Activated naive CD4-positive, alpha-beta T cell treated with anti-CD3 and anti-CD28 coated beads, Interleukin-2, amount 50 U/mL, for 24 hours (primary cell): ENCODE data around the gene NCOA3.
"Not testable (repeated sequence)": the region's sequence is repeated elsewhere in the genome, so short reads cannot be mapped to it uniquely, and the experiment has no call there.

ENCODE experiments used
- H3K27ac Mint-ChIP-seq: one replicate; pipeline ENCODE4 v1.8.0; 2021; ENCODE audit warnings: mild to moderate bottlenecking, mixed read lengths
- H3K27me3 Mint-ChIP-seq: one replicate; pipeline ENCODE4 v1.8.0; 2021; ENCODE audit warnings: mixed read lengths
- H3K36me3 Mint-ChIP-seq: one replicate; pipeline ENCODE4 v1.8.0; 2021; ENCODE audit warnings: mixed read lengths
- H3K4me1 Mint-ChIP-seq: one replicate; pipeline ENCODE4 v1.8.0; 2021; ENCODE audit warnings: mixed read lengths
- H3K4me3 Mint-ChIP-seq: one replicate; pipeline ENCODE4 v1.8.0; 2021; ENCODE audit warnings: mild to moderate bottlenecking, mixed read lengths
- H3K9me3 Mint-ChIP-seq: one replicate; pipeline ENCODE4 v1.8.0; 2021; ENCODE audit warnings: mixed read lengths

NCOA3 gene

DNA sequence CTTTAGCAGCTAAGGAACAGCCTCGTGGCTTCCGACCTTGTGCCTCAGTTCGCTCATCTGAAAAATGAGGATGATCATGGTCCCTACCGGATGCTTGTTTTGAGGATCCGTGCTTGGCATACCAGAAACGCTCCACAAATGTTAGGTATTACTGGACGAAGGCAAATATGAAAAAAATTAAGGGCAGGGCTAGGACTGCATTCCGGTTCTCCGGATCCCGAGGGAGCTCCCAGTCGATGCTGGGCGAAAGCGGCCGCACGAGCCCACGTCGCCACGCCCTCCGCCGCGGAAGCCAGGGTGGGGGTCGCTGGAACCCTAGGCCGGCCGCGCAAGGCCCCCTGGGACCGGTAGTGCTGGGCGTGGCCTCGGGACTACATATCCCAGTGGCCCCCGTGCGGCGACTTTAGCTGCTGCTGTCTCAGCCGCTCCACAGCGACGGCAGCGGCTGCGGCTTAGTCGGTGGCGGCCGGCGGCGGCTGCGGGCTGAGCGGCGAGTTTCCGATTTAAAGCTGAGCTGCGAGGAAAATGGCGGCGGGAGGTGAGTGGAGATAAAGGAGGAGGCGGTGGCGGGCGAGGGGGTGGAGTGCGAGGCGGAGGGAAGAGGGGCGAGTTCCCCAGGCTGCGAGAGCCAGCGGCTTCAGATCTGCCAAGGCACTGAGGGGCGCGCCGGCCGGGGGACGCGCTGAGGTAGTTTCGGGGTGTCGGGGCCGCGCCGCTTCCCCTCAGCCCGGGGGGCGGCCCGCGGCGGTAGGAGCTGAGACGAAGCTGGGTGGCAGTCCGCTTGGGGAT is at the start of gene NCOA3:
NCOA3 (plus strand) TSS at position 406 of the 789 bp plus-strand sequence. CDS start 120,361 bp downstream, outside the sequence.
- peak within 1 kb of the TSS; percentile 99 for H3K27ac Mint-ChIP-seq
- H3K27me3 Mint-ChIP-seq, result no peaks in the 10 kb centered on the region
- peaks cover 46% of the 10 kb centered on the region for H3K4me1 Mint-ChIP-seq
- H3K9me3 Mint-ChIP-seq, result no peaks in the 10 kb centered on the region
- peaks cover 4% of the 10 kb centered on the region for H3K36me3 Mint-ChIP-seq
- peak within 1 kb of the TSS; percentile 93 for H3K4me3 Mint-ChIP-seq

DNA sequence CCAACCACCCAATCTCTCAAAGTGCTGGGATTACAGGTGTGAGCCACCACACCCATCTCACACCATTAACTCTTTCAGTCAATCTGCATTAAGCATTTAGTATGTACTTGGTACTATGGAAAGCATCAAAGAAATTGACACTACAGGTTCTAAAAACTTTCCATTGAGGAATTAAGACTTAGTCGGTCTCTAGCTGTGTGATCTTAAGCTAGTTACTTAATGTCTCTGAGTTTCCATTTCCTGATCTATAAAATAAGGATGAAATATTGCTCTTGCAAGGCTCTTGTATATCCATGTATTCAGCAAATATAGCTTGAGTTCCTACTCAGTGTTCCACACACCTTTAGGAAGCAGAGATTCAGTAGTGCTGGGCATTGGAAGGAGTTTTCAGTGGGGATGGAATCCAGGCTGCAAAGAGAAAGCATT is 48.9 kb upstream of the NCOA3 start:
- no peaks in the 10 kb centered on the region for H3K9me3 Mint-ChIP-seq
- no peak overlapping the region for H3K4me3 Mint-ChIP-seq
- peaks cover 27% of the 10 kb centered on the region for H3K4me1 Mint-ChIP-seq
- no peaks in the 10 kb centered on the region for H3K27me3 Mint-ChIP-seq
- no peaks in the 10 kb centered on the region for H3K36me3 Mint-ChIP-seq
- peak overlapping the region; percentile 55 for H3K27ac Mint-ChIP-seq

DNA sequence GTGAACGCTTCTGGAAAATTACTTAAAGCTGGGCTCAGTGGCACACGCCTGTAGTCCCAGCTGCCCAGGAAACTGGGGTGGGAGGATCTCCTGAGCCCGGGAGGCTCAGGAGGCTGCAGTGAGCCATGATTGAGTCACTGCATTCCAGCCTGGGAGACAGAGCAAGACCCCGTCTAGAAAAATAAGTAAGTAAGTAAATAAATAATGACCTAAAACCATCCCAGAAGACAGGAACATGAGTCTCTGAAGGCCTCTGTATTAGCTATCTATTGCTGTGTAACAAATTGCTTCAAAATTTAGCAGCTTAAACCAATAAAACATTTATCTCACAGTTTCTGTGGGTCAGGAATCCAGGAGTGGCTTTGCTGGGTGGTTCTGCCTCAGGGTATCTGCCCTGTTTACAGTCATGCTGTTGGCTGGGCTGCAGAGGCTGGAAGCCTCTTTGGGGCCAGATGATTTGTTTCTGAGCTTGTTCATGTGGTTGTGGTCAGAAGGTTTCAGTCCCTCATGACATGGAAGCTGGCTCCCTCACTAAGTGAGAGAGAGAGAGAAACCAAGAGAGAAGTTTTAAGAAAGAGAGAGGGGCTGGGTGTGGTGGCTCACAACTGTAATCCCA is 48.4 kb upstream of the NCOA3 start:
- no peaks in the 10 kb centered on the region for H3K9me3 Mint-ChIP-seq
- no peaks in the 10 kb centered on the region for H3K27me3 Mint-ChIP-seq
- H3K4me1 Mint-ChIP-seq, result peaks cover 28% of the 10 kb centered on the region
- H3K27ac Mint-ChIP-seq, result peak overlapping the region; percentile 11
- H3K36me3 Mint-ChIP-seq, result no peaks in the 10 kb centered on the region
- H3K4me3 Mint-ChIP-seq, result no peak overlapping the region

DNA sequence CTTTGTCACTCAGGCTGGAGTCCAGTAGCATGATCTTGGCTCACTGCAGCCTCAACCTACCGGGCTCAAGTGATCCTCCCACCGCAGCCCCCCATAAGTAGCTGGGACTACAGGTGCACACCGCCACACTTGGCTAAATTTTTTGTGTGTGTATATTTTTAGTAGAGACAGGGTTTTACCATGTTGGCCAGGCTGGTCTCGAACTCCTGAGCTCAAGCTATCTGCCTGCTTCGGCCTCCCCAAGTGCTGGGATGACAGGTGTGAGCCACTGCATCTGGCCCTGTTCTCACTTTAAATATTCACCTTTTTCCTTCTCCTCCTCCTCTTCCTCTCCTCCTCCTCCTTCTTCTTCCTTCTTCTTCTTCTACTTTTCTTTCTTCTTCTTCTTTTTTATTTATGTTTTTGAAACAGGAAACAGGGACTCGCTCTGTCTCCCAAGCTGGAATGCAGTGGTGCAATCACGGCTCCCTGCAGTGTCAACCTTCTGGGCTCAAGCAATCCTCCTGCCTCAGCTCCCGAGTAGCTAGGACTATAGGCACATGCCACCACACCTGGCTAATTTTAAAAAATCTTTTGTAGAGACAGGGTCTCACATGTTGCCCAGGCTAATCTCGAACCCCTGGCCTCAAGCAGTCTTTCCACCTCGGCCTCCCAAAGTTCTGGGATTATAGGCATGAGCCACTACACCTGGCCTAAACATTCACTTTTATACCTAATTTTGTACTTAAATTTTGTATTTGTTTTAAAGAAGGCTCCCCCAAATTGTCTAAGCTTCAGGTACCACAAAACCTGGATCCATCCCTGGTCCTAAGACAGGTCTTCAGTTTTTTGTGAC is 47.2 kb upstream of the NCOA3 start:
- Mint-ChIP-seq H3K4me3 (no peak overlapping the region), H3K27ac (peak overlapping the region; percentile 8), H3K36me3 (no peaks in the 10 kb centered on the region), H3K27me3 (no peaks in the 10 kb centered on the region), H3K9me3 (no peaks in the 10 kb centered on the region), H3K4me1 (peaks cover 28% of the 10 kb centered on the region)

DNA sequence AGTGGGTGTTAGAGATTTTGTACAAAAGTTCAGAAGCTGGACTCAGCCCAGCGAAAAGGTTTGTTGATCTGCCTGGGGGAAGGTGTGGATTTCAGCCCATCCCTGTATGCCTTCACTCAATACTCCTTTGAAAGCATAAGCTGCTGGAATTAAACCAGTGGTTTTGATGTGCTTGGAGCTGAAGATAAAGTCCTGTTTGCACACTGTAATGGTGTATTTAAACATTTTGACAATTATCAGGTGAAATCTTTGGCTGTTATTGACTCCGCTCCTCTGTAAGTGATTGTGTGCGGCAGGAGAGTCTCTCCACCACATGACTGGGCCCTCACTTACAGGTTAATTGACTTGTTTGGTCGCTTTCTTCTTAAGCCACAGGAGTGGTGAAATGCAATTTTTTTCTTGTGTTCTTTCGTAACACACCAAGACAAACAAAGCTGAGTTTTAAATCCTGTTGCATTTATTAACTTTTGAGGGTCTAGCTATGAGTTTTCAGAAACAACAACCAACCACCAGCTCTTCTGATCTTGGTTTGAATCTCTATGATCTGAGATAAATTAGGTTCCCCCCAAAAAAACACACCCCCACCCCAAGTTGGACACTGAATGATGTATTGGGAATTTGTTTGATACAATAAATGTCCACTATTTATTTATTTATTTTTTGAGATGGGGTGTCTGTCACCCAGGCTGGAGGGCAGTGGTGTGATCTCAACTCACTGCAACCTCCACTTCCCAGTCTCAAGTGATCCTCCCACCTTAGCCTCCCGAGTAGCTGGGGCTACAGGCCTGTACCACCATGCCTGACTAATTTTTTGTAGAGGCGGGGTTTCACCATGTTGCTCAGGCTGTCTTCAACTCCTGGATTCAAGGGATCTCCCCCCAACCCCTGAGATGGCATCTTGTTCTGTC is 46.3 kb upstream of the NCOA3 start:
- H3K27me3 Mint-ChIP-seq, result no peaks in the 10 kb centered on the region
- H3K4me1 Mint-ChIP-seq, result peaks cover 28% of the 10 kb centered on the region
- H3K27ac Mint-ChIP-seq, result peak overlapping the region; percentile 51
- H3K36me3 Mint-ChIP-seq, result no peaks in the 10 kb centered on the region
- H3K9me3 Mint-ChIP-seq, result no peaks in the 10 kb centered on the region
- H3K4me3 Mint-ChIP-seq, result no peak overlapping the region

DNA sequence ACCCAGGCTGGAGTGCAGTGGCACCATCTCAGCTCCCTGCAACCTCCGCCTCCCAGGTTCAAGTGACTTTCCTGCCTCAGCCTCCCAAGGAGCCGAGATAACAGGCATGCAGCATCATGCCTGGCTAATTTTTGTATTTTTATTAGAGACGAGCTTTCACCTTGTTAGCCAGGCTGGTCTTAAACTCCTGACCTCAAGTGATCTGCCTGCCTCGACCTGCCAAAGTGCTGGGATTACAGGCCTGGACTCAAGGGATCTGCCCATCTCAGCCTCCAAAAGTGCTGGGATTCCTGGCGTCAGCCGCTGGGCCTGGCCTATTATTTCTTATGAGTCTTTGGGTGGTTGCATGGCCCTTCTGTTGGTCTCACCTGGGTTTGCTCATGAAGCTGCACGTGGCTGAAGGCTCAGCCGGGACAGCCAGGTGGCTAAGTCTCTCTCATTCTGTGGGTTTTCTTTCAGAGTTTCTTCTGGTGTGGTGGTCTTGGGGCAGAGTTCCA is 45.6 kb upstream of the NCOA3 start:
- no peak overlapping the region for H3K4me3 Mint-ChIP-seq
- peaks cover 28% of the 10 kb centered on the region for H3K4me1 Mint-ChIP-seq
- peak overlapping the region; percentile 65 for H3K27ac Mint-ChIP-seq
- H3K27me3 Mint-ChIP-seq, result no peaks in the 10 kb centered on the region
- H3K36me3 Mint-ChIP-seq, result no peaks in the 10 kb centered on the region
- H3K9me3 Mint-ChIP-seq, result no peaks in the 10 kb centered on the region

DNA sequence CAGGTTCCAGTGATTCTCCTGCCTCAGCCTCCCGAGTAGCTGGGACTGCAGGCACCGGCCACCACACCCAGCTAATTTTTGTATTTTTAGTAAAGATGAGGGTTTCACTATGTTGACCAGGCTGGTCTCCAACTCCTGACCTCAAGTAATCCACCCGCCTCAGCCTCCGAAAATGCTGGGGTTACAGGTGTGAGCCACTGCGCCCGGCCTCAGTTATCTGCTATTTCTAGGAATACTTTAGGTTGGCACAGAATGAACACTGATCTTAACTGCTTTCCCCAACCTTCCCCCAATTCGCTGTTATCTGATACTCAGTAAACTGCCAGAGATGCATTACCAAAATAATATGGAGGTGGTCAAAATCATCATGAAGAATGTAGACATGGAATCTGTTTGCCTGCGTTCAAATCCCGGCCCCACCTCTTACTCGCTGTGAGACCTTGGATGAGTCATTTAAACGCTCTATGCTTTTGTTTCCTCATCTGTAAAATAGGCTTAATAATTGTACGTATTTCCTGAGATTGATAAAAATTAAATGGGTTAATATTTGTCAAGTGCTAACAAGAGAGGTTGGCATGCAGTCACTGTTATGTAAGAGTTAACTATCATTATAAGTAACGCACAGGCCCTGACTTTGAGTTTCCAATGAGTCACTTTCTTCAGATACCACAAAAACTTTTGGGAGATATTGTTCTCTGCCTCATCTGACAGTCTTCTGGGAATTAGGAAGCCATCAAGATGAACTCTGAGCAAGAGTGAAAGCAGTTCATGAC is 44.5 kb upstream of the NCOA3 start:
- H3K36me3 Mint-ChIP-seq, result no peaks in the 10 kb centered on the region
- H3K4me1 Mint-ChIP-seq, result peaks cover 28% of the 10 kb centered on the region
- H3K27me3 Mint-ChIP-seq, result no peaks in the 10 kb centered on the region
- no peaks in the 10 kb centered on the region for H3K9me3 Mint-ChIP-seq
- no peak overlapping the region for H3K4me3 Mint-ChIP-seq
- H3K27ac Mint-ChIP-seq, result peak overlapping the region; percentile 91

DNA sequence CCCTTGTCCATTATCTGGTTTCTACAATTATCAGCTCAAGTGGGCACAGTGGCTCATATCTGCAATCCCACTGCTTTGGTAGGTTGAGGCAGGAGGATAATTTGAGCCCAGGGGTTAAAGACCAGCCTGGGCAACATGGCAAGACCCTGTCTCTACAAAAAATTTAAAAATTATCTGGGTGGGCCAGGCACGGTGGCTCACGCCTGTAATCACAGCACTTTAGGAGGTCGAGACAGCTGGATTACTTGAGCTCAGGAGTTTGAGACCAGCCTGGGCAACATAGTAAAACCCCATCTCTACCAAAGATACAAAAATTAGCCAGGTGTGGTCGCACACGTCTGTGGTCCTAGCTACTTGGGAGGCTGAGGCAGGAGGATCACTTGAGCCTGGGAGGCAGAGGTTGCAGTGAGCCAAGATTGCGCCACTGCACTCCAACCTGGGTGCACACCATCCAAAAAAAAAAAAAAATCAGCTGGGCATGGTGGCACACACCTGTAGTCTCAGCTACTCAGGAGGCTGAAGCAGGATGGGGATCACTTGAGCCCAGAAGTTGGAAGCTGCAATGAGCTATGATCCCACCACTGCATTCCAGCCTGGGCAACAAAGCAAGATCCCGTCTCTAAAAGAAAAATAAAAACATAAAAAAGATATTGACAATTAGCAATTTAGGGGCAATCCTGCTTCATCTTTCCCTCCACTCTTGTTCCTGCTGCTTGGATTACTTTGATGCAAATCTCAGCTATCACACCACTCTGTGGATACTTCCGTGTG is 43.2 kb upstream of the NCOA3 start:
- H3K36me3 Mint-ChIP-seq, H3K9me3 Mint-ChIP-seq, H3K4me3 Mint-ChIP-seq, H3K27me3 Mint-ChIP-seq: not testable (repeated sequence)
- H3K4me1 Mint-ChIP-seq, result peaks cover 21% of the 10 kb centered on the region
- H3K27ac Mint-ChIP-seq, result peak overlapping the region; percentile 59

DNA sequence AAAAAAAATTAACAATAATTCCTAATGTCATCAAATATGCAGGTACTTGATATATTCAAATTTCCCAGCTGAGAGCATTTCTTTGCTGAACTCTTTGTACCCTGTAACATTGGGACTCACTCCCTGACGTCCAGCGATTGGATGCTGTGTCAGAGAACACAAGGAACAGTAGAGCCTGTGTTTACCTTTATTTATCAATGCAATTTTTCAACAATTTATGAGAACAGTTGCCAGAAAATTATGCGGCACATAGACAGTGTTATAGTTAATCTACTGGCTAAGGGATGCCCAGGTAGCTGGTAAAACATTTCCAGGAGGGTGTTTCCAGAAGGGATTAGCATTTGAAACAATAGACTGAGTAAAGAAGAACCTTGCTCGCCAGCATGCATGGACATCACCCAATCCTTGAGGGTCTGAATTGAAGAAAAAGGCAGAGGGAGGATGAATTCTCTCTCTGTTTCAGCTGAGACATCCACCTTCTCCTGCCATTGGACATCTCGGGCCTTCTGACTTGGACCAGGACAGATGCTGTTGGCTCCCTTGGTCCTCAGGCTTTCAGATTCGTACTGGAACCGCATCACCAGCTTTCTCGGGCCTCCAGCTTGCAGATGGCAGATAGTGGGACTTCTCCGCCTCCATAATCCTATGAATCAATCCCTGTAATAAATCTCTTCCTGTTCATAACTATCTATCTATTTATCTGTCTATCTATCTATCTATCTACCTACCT is 42.2 kb upstream of the NCOA3 start:
- Mint-ChIP-seq H3K4me1 (peaks cover 19% of the 10 kb centered on the region), H3K27me3 (no peaks in the 10 kb centered on the region), H3K9me3 (no peaks in the 10 kb centered on the region), H3K27ac (no peak overlapping the region), H3K36me3 (no peaks in the 10 kb centered on the region), H3K4me3 (no peak overlapping the region)

DNA sequence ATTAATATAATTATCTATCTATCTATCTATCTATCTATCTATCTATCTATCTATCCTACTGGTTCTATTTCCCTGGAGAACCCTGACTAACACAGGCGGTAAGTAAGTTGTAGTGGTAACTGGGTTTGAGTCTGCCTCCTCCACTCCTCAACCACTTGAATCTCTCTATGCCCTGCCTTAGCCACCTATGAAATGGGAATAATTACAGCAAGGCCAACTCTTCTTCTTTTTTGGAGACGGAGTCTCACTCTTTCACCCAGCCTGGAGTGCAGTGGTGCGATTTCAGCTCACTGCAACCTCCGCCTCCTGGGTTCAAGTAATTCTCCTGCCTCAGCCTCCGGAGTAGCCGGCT is 41.0 kb upstream of the NCOA3 start:
- H3K27ac Mint-ChIP-seq, result peak overlapping the region; percentile 69
- H3K9me3 Mint-ChIP-seq, H3K36me3 Mint-ChIP-seq, H3K27me3 Mint-ChIP-seq, H3K4me3 Mint-ChIP-seq: not testable (repeated sequence)
- peaks cover 15% of the 10 kb centered on the region for H3K4me1 Mint-ChIP-seq

DNA sequence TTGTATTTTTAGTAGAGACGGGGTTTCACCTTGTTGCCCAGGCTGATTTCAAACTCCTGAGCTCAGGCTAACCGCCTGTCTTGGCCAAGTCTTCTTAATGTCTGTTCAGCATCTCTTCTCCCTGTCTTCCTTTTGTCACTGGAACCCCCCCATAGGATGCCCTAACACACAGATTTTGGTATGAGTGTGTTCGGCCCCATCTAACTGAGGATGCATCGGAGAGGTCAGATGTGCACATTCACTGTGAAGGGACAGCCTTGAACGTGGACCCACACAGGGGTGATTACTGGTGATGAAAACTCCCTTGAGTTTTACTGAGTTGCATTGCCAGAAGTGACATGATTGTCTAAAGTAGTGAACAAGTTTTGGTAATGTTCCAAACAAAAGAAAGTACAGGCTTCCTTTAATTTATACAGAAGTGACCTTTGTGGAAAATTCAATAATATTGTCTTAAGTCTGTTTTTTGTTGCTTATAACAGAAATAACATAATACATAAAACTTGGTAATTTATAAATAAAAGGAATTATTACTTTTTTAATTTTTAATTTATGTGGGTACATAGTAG is 40.5 kb upstream of the NCOA3 start:
- no peak overlapping the region for H3K27ac Mint-ChIP-seq
- no peaks in the 10 kb centered on the region for H3K27me3 Mint-ChIP-seq
- H3K4me3 Mint-ChIP-seq, result no peak overlapping the region
- no peaks in the 10 kb centered on the region for H3K36me3 Mint-ChIP-seq
- peaks cover 14% of the 10 kb centered on the region for H3K4me1 Mint-ChIP-seq
- no peaks in the 10 kb centered on the region for H3K9me3 Mint-ChIP-seq

DNA sequence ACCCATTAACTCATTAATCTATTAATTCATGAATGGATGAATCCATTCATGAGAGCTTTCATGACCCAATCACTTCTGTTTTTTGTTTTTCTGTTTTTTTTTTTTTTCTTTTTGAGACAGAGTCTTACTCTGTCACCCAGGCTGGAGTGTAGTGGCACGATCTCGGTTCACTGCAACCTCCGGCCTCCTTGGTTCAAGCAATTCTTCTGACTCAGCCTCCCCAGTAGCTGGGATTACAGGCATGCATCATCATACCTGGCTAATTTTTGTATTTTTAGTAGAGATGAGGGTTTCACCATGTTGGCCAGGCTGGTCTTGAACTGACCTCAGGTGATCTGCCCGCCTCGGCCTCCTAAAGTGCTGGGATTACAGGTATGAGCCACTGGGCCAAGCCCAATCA is 39.8 kb upstream of the NCOA3 start:
- not testable (repeated sequence) for H3K36me3 Mint-ChIP-seq, H3K9me3 Mint-ChIP-seq, H3K27ac Mint-ChIP-seq, H3K27me3 Mint-ChIP-seq, H3K4me1 Mint-ChIP-seq, H3K4me3 Mint-ChIP-seq

DNA sequence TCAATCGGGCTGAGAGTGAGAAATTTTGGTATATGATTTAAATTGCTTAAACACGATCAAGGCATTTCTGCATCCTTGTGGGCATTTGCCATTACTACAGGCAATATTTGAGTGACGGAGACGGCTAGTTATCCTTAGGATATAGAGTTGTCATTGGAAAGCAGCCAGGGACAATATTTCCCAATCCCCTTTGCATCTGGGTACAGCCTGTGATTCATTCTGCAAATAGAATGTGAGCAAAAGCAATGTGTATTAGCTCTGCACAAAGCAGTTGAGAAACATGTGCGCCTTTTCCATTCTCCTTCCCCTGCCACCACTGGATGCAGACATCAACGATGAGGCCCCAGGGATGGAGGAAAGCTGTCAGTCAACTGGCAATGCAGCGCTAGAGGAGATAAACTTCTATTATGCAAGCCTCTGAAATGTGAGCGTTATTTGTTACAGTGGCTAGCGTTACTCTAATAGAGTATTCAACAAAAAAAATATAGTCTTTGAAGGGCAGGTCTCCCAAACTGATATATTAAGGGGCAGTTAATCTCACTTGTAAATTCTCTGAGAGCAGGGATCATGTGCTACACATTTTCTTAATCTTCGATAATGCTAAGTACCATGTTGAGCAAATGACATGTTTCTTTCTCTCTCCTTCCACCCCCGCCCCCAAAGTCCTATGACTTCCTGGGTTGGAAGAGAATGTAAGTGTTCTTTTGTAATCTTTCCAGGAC is 37.1 kb upstream of the NCOA3 start:
- H3K9me3 Mint-ChIP-seq, result no peaks in the 10 kb centered on the region
- H3K27ac Mint-ChIP-seq, result no peak overlapping the region
- no peaks in the 10 kb centered on the region for H3K27me3 Mint-ChIP-seq
- no peak overlapping the region for H3K4me3 Mint-ChIP-seq
- no peaks in the 10 kb centered on the region for H3K4me1 Mint-ChIP-seq
- H3K36me3 Mint-ChIP-seq, result no peaks in the 10 kb centered on the region
